GM12878 (cell line): ENCODE results near the gene CXCL6. TPM values are rescaled to one million over a fixed set of nuclear protein-coding genes. Genes with fewer than 3 reads are reported as not detected.

Source experiments
- ATAC-seq: fragments of 200-7000 bp; cut with Tn5 transposase; 3 replicates; pipeline ENCODE4 v1.9.1; 2020; ENCODE audit warnings: mild to moderate bottlenecking, moderate library complexity
- BruUV-seq: library from RNA; stranded (reverse); fragments of 400-500 nt; replicated peaks from 2 replicates; lab custom pipeline; 2021; lab: Mats Ljungman, UMichigan
- CTCF ChIA-PET: fragments of 300-600 bp; sonication (Branson Sonifier 250); formaldehyde crosslinking; extraction: SDS; loops from one replicate; lab custom pipeline; 2021; ENCODE audit warnings: inconsistent platforms; lab: Yijun Ruan, JAX
- POLR2A ChIA-PET: fragments of 350-600 bp; formaldehyde crosslinking; extraction: SDS; loops from one replicate; lab custom pipeline; 2021; ENCODE audit warnings: inconsistent platforms; lab: Charles Lee
- RAD21 ChIA-PET: fragments of 300-600 bp; sonication (Branson Sonifier 250); formaldehyde crosslinking; loops from one replicate; lab custom pipeline; 2023; ENCODE audit warnings: antibody characterized with exemption; ENCODE audit not compliant: unreplicated experiment; lab: Charles Lee
- SMC1A ChIA-PET: fragments of 300-600 bp; sonication (Branson Sonifier 250); formaldehyde crosslinking; loops from one replicate; lab custom pipeline; 2023; ENCODE audit not compliant: unreplicated experiment, uncharacterized antibody; lab: Charles Lee
- DNase-seq: peaks from one replicate; pipeline ENCODE4 v3.0.0-alpha.2; 2011; ENCODE audit warnings: low read depth, low spot score
- FAIRE-seq: peaks from 3 replicates; lab custom pipeline; 2011; peaks lifted over from hg19 to GRCh38; lab: Jason Lieb, UNC
- H2AFZ ChIP-seq: 2 replicates; pipeline ENCODE4 v1.6.0; 2011; ENCODE audit warnings: low read depth, low read length, control low read depth; ENCODE audit not compliant: control insufficient read depth
- H3K27ac ChIP-seq: 2 replicates; pipeline ENCODE4 v1.5.1; 2011; ENCODE audit warnings: control low read depth; ENCODE audit not compliant: control insufficient read depth, insufficient read depth
- H3K27me3 ChIP-seq, 2 experiments: replicated peaks in 1 of 2; 2 replicates each; pipeline versions ENCODE4 v1.6.0 to v1.6.1; 2011; ENCODE audit warnings: low read length in 1 of 2; ENCODE audit not compliant: control insufficient read depth in 2 of 2, insufficient read depth in 2 of 2
- H3K36me3 ChIP-seq, 2 experiments: 2 replicates each; pipeline ENCODE4 v1.5.1; 2011; ENCODE audit warnings: low read length in 1 of 2; ENCODE audit not compliant: control insufficient read depth in 2 of 2, insufficient read depth in 2 of 2
- H3K4me1 ChIP-seq: 2 replicates; pipeline ENCODE4 v1.6.1; 2011; ENCODE audit warnings: mild to moderate bottlenecking, low read length, moderate library complexity, mixed read lengths; ENCODE audit not compliant: control insufficient read depth, insufficient read depth
- H3K4me2 ChIP-seq: 2 replicates; pipeline ENCODE4 v1.6.0; 2011; ENCODE audit warnings: control low read depth; ENCODE audit not compliant: control insufficient read depth, insufficient read depth
- H3K4me3 ChIP-seq: fragments of 200-600 bp; sonication (generic); 2 replicates; pipeline ENCODE4 v1.5.1; 2016
- H3K79me2 ChIP-seq: 2 replicates; pipeline ENCODE4 v1.6.0; 2011; ENCODE audit warnings: low read length; ENCODE audit not compliant: control insufficient read depth, insufficient read depth
- H3K9ac ChIP-seq: 2 replicates; pipeline ENCODE4 v1.8.0; 2011; ENCODE audit warnings: low read length, control low read depth, mixed read lengths; ENCODE audit not compliant: control insufficient read depth, insufficient read depth
- H3K9me3 ChIP-seq: replicated peaks from 3 replicates; pipeline ENCODE4 v1.5.1; 2011; ENCODE audit warnings: mild to moderate bottlenecking, low read length; ENCODE audit not compliant: control insufficient read depth, insufficient read depth
- H4K20me1 ChIP-seq: 2 replicates; pipeline ENCODE4 v1.6.0; 2011; ENCODE audit not compliant: control insufficient read depth, insufficient read depth
- ATF3 ChIP-seq: IDR thresholded peaks from 2 replicates; pipeline ENCODE4 v1.6.1; 2011; ENCODE audit warnings: low read depth, mild to moderate bottlenecking, low read length, moderate library complexity, borderline replicate concordance; ENCODE audit errors: extremely low read depth
- CTCF ChIP-seq, 3 experiments: IDR thresholded peaks in 2 of 3; conservative IDR thresholded peaks in 1 of 3; 2 replicates each; pipeline ENCODE4 v1.5.1; 2011; ENCODE audit warnings: low read depth in 3 of 3, low read length in 3 of 3, mild to moderate bottlenecking in 3 of 3, control low read depth in 2 of 3, moderate library complexity in 2 of 3, inconsistent platforms in 1 of 3, mixed read lengths in 1 of 3; ENCODE audit not compliant: control insufficient read depth in 2 of 3, insufficient read depth in 1 of 3; ENCODE audit errors: extremely low read depth in 1 of 3
- EGR1 ChIP-seq, 2 experiments: IDR thresholded peaks; 1 replicate in 1 of 2; 2 replicates in 1 of 2; pipeline ENCODE4 v1.6.1; 2011 to 2012; ENCODE audit warnings: low read depth in 2 of 2, low read length in 2 of 2, borderline replicate concordance in 1 of 2, mild to moderate bottlenecking in 1 of 2, moderate library complexity in 1 of 2
- KDM1A ChIP-seq: fragments of 200-600 bp; sonication (generic); IDR thresholded peaks from 2 replicates; pipeline ENCODE4 v1.6.1; 2016; ENCODE audit warnings: borderline replicate concordance
- RAD21 ChIP-seq: IDR thresholded peaks from 2 replicates; pipeline ENCODE4 v1.6.1; 2011; ENCODE audit warnings: mild to moderate bottlenecking, low read depth, low read length, moderate library complexity; ENCODE audit not compliant: insufficient read depth
- SMAD1 ChIP-seq: fragments of 450-650 bp; IDR thresholded peaks from 2 replicates; pipeline ENCODE4 v1.6.1; 2018; ENCODE audit warnings: mild to moderate bottlenecking, low read depth; ENCODE audit not compliant: partially characterized antibody
- SMC3 ChIP-seq: IDR thresholded peaks from 2 replicates; pipeline ENCODE4 v1.6.1; 2011; ENCODE audit warnings: low read length, improper control_type of control experiment, borderline replicate concordance
- TARDBP ChIP-seq: IDR thresholded peaks from 2 replicates; pipeline ENCODE4 v1.6.1; 2016; ENCODE audit warnings: borderline replicate concordance
- ZBED1 ChIP-seq: IDR thresholded peaks from 2 replicates; pipeline ENCODE4 v1.6.1; 2016; ENCODE audit warnings: borderline replicate concordance
- ZNF592 ChIP-seq: fragments of 450-650 bp; IDR thresholded peaks from 2 replicates; pipeline ENCODE4 v1.6.1; 2017; ENCODE audit warnings: mild to moderate bottlenecking, moderate library complexity
- WGBS: methylation state at CpG from one replicate; pipeline ENCODE4 v1.1.6; 2016; ENCODE audit warnings: low lambda C conversion rate; ENCODE audit not compliant: insufficient replicate concordance, insufficient coverage; ENCODE audit errors: missing lambda C conversion rate; 5-methylcytosine and 5-hydroxymethylcytosine counted together
- in situ Hi-C: fragments of 300-500 bp; cut with MboI; formaldehyde crosslinking; loops from 9 replicates; pipeline ENCODE4 v1.14.3; 2018; ENCODE audit warnings: mixed read lengths
- intact Hi-C: fragments of 100-400 bp; cut with micrococcal nuclease; formaldehyde crosslinking; loops from one replicate; pipeline ENCODE4 v1.14.2; 2022; ENCODE audit not compliant: unreplicated experiment
- polyA plus RNA-seq, 11 experiments: library from polyadenylated mRNA; depleted of rRNA in 4 of 11; unstranded in 6 of 11; stranded (reverse) in 5 of 11; fragments of >200 nt; fragmentation: Nextera tagmentation in 4 of 11; fragmentation: Illumina TruSeq in 1 of 11; extraction: Ambion mirVana in 4 of 11; extraction: Trizol in 1 of 11; gene quantifications; 1 replicate in 1 of 11; 2 replicates in 10 of 11; pipeline versions ENCODE4 v1.2.1 to v1.2.3, GENCODE V29; 2011 to 2016; ENCODE audit warnings: inconsistent platforms in 2 of 11, missing spikeins in 2 of 11, low read depth in 1 of 11
- total RNA-seq, 4 experiments: library from RNA; depleted of rRNA in 3 of 4; stranded (reverse); fragments of >200 nt in 3 of 4; fragmentation: Illumina TruSeq in 1 of 4; extraction: Trizol in 1 of 4; gene quantifications; 2 replicates each; pipeline versions ENCODE4 v1.2.1 to v1.2.3, GENCODE V29; 2013 to 2021
- TF ChIP-seq, protein P1 (sequence below): IDR thresholded peaks from 2 replicates; pipeline ENCODE4 v1.6.1; 2012; ENCODE audit warnings: improper control_type of control experiment, low read depth, low read length; ENCODE audit not compliant: insufficient replicate concordance

The CXCL6 gene
- total and polyA plus RNA-seq, 10 of the 15 experiments (the other 5 are each of a cell fraction or from before 2014, with no cell fraction given): not detected

GRCh38 chr4:73864365-73864764 lies 27.9 kb downstream of the CXCL6 start:
- H3K4me3 ChIP-seq: no peak overlapping the region
- H3K27ac ChIP-seq: no peak overlapping the region
- no peaks in the 10 kb centered on the region for H4K20me1 ChIP-seq
- FAIRE-seq (peak; percentile 13), DNase-seq (no peak), ATAC-seq (peak; percentile 62)
- WGBS: 47% methylated on average over 2 of the region's 2 CpGs
- intact Hi-C loops (loop anchor here (1.0 to 10.0 kb wide), 3 partner anchors 135 to 290 kb away; no protein-coding TSS in a partner anchor), in situ Hi-C loops (no loop called here)
- H3K9ac ChIP-seq: no peak overlapping the region
- H3K4me1 ChIP-seq: no peaks in the 10 kb centered on the region
- H3K4me2 ChIP-seq: no peak overlapping the region
- ChIA-PET POLR2A (no interaction called here), RAD21 (interaction anchor here (0.7 to 2.0 kb wide), 12 partner anchors 128 to 270 kb away, joined by 3 to 17 read pairs (median 3); no protein-coding TSS in a partner anchor), SMC1A (interaction anchor here (0.7 to 1.6 kb wide), 11 partner anchors 8 to 291 kb away, joined by 3 to 18 read pairs (median 4); no protein-coding TSS in a partner anchor), CTCF (interaction anchor here (0.6 to 4.8 kb wide), 25 partner anchors 17 to 291 kb away, joined by 3 to 71 read pairs (median 4); no protein-coding TSS in a partner anchor)
- H3K27me3 ChIP-seq: peaks cover 0 to 6% of the 10 kb centered on the region in 2 experiments; a peak in 1 of 4 replicates
- TF ChIP-seq ZBED1 (no peak), TARDBP (no peak), CTCF (IDR thresholded peaks at IDR 0.05 in 2 of 3, conservative IDR thresholded peaks at IDR 0.05 in 1 of 3; ENCODE audit: control insufficient read depth in 2 of 3, extremely low read depth in 1 of 3, insufficient read depth in 1 of 3, low read depth in 3 of 3, low read length in 3 of 3) (peak; percentile 46 to 66 (median 57)), SMAD1 (no peak), KDM1A (no peak), EGR1 (IDR thresholded peaks at IDR 0.05; ENCODE audit: borderline replicate concordance in 1 of 2, low read depth in 2 of 2, low read length in 2 of 2) (no peak), ZNF592 (no peak), RAD21 (peak; percentile 40; the same call in 1 of the 2 replicates), ATF3 (no peak), SMC3 (peak; percentile 60; the same call in 1 of the 2 replicates)
- TF ChIP-seq, protein P1, sequence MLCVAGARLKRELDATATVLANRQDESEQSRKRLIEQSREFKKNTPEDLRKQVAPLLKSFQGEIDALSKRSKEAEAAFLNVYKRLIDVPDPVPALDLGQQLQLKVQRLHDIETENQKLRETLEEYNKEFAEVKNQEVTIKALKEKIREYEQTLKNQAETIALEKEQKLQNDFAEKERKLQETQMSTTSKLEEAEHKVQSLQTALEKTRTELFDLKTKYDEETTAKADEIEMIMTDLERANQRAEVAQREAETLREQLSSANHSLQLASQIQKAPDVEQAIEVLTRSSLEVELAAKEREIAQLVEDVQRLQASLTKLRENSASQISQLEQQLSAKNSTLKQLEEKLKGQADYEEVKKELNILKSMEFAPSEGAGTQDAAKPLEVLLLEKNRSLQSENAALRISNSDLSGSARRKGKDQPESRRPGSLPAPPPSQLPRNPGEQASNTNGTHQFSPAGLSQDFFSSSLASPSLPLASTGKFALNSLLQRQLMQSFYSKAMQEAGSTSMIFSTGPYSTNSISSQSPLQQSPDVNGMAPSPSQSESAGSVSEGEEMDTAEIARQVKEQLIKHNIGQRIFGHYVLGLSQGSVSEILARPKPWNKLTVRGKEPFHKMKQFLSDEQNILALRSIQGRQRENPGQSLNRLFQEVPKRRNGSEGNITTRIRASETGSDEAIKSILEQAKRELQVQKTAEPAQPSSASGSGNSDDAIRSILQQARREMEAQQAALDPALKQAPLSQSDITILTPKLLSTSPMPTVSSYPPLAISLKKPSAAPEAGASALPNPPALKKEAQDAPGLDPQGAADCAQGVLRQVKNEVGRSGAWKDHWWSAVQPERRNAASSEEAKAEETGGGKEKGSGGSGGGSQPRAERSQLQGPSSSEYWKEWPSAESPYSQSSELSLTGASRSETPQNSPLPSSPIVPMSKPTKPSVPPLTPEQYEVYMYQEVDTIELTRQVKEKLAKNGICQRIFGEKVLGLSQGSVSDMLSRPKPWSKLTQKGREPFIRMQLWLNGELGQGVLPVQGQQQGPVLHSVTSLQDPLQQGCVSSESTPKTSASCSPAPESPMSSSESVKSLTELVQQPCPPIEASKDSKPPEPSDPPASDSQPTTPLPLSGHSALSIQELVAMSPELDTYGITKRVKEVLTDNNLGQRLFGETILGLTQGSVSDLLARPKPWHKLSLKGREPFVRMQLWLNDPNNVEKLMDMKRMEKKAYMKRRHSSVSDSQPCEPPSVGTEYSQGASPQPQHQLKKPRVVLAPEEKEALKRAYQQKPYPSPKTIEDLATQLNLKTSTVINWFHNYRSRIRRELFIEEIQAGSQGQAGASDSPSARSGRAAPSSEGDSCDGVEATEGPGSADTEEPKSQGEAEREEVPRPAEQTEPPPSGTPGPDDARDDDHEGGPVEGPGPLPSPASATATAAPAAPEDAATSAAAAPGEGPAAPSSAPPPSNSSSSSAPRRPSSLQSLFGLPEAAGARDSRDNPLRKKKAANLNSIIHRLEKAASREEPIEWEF: no peak
- H3K9me3 ChIP-seq: no peaks in the 10 kb centered on the region
- no peaks in the 10 kb centered on the region for H3K36me3 ChIP-seq
- no peak overlapping the region for H2AFZ ChIP-seq
- no peaks in the 10 kb centered on the region for H3K79me2 ChIP-seq
- BruUV-seq: no TSS peak
